GM21360 (cell line): ENCODE data around the gene SLC22A14.
"Not testable (repeated sequence)": the region's sequence is repeated elsewhere in the genome, so short reads cannot be mapped to it uniquely, and the experiment has no call there.

ENCODE experiments used
- ATAC-seq: cut with Tn5 transposase; IDR thresholded peaks from one replicate; pipeline ENCODE4 v1.9.1; 2021; ENCODE audit warnings: mild to moderate bottlenecking, moderate library complexity; ENCODE audit not compliant: unreplicated experiment

Gene SLC22A14, protein sequence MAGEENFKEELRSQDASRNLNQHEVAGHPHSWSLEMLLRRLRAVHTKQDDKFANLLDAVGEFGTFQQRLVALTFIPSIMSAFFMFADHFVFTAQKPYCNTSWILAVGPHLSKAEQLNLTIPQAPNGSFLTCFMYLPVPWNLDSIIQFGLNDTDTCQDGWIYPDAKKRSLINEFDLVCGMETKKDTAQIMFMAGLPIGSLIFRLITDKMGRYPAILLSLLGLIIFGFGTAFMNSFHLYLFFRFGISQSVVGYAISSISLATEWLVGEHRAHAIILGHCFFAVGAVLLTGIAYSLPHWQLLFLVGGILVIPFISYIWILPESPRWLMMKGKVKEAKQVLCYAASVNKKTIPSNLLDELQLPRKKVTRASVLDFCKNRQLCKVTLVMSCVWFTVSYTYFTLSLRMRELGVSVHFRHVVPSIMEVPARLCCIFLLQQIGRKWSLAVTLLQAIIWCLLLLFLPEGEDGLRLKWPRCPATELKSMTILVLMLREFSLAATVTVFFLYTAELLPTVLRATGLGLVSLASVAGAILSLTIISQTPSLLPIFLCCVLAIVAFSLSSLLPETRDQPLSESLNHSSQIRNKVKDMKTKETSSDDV

DNA sequence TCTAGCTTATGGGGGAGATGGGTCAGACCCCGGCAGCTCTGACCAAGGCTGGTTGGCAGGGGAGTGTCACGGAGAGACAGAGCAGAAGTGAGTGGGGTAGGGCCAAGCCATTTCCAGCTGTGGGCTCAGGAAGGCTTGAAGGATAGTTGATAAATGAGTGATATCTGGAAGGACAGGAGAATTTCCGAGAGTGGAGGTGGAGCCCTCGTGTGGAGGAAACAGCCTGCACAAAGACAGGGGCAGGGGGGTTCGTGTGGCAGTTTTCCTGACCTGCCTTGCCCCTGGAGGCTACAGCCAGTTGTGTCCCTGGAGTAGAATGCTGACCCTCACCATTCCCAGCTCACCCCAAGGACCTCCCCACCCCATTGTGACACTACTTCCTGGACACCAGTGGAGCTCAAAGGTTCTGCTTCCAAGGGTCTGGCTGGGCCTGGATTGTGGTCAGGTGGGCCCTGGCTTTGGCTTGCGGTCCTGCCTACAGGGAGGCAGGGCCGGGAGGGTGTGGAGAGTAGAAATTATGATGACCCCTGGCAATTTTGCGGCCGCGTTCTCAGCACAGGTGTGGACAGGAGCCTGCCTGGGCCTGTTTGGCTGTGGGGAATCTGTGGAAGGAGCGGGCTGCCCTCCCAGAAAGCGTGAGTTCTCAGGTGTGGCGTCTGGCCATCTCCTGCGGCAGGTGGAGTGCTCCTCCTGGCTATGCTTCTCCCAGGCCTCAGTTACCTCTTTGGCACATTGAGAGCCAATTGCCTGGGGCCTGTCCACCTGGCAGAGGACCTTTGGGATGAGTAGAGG is at the start of gene SLC22A14:
SLC22A14 (plus strand) TSS at position 400 of the 792 bp plus-strand sequence. CDS start 23,733 bp downstream, outside the sequence.
- ATAC-seq: no peak

DNA sequence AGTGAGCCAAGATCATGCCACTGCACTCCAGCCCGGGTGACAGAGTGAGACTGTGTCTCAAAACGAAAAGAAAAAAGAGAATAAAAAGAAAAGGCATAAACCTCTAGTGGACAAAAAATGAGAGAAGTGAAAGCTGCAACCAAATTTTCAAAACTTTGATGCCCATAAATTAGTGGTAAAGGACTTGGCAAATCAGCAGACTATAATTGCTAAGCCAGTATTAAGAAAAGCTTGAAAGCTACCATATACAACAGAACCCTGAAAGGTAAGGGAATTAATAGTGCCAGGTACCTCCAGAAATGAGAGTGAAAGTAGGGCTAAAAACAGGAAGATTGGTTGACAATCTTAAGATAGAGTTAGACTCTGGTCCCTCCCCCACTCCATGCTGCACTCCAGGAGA is 49.4 kb upstream of the SLC22A14 start:
- no peak for ATAC-seq

DNA sequence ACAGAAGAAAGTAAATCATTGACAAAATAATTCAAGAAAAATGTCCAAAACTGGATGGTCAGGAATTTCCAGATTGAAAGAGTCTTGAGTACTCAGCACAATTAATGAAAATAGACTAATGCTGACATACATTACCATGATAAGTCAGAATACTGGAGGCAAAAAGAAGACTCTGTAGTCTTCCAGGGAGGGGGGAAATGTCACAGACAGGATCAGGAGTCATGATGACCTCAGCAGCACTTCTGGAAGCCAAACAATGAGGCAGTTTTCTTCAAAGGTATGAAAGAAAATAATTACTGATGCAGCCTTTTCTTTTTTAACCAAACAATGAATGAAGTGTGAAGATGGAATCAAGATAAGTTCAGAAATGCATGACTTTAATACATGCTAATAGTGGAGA is 46.6 kb upstream of the SLC22A14 start:
- no peak for ATAC-seq

DNA sequence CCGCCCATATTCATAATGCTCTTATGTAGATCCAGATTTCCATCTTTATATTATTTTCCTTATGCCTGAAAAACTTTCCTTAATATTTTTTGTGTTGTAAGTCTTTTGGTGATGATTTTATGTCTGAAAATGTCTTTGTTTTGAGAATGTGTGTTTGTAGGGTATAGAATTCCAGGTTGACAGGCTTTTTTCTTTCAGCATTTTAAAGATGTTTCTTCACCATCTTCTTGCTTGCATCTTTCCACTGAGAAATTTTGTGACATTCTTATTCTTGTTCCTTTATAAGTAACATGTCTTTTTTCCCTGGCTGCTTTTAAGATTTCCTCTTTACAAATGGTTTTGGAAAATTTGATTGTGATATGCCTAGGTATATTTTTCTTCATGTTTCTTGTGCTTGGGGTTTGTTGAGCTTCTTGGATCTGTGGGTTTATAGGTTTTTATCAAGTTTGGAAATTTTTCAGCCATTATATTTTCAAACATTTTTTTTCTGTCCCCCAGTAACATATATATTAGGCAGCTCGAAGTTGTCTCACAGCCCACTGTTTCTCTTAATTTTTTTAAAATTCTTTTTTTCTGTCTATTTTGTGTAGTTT is 43.6 kb upstream of the SLC22A14 start:
- ATAC-seq: no peak

DNA sequence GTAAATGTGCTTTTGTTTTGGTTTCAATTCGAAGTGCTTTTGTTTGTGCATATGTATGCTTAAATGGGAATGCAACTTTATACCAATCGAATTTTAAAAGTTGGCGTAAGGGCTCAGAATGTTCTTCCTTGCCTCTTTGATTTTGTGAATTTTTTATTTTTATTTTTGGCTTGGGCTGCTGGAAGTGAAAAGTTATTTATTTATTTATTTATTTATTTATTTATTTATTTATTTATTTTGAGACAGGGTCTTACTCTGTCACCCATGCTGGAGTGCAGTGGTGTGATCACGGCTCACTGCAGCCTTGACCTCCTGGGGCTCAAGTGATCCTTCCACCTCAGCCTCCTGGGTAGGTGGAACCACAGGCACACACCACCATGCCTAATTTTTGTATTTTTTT is 39.3 kb upstream of the SLC22A14 start:
- not testable (repeated sequence) for ATAC-seq

DNA sequence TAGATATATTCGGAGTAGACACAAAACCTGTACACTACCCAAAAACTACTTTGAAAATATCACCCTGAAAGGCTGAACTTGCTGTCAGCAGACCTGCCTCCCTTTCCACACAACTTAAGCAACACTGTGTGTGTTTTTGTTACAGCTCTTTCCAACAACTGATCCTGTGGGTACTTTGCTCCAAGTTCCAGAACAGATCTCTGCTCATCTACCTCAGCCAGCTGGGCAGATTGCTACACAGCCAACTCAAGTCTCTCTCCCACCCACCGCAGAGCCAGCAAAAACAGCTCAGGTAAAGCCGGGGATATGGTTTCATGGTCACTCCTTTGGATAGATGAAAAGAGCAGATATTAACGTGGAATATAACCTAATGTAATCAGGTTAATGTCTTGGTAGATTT is 36.2 kb upstream of the SLC22A14 start:
- ATAC-seq: no peak

DNA sequence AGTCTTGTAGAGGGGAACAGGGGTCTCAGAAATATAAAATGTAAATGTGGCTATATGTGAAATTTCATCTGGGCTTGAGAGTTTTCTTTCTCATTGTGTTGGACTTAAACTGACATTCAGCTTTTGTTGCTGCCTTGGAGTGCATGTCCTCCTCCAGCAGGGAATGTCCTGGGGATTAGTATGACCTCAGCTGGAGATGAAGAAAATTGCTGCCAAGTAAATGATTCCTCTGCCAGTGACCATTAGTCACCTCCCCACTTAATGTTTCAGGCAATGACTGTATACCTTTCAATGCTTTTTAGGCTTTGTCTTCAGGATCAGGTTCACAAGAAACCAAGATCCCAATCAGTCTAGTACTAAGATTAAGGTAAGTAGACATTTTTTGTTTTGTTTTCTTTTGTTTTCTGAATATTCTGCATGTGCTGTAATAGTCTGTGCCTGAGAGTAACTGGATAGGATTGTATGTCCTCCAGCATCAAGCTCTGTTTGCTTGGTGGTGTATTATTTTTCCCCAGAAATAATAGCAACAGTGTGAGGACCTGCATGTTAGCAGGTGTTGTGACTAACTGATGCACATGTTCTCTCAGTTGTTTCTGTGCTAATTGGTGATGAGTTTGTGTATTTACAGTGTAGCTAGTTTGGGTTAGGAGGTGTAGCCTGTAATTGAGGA is 34.6 kb upstream of the SLC22A14 start:
- ATAC-seq: no peak

DNA sequence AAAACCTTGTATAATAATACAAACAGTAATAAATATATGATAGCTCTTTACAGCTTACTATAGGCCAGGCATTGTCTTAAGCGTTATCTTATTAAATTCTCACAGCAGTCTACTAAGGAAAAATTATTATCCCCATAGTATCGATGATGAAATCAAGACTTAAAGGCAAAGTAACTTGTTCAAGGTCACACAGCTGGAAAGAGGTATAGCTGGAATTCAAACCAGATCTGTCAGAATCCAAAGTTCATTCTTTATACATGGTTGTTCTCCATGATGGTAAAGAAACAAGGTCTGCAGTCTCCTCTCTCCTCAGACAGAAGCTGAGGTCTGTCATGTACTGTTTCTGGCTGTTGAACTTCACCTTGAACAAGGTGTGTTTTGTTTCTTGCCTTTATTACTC is 31.9 kb upstream of the SLC22A14 start:
- no peak for ATAC-seq

DNA sequence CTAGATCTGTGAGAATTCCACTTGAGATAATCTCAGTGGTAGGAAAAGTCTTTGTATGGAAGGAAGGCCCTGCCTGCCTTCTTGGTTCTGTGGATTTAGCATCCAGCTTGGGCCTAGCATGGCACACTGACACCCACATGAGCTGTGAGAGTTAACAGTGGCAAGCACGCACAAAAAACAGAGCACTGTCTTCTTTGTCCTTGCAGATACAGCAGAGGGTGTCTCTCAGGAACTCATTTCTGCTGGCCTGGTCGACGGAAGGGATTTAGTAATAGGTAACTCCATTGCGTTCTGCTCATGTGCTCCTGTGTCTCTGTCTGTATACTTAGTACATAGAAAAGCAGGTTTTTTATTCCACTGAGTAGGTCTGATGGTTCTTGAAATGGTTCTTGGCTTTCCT is 30.9 kb upstream of the SLC22A14 start:
- no peak for ATAC-seq

DNA sequence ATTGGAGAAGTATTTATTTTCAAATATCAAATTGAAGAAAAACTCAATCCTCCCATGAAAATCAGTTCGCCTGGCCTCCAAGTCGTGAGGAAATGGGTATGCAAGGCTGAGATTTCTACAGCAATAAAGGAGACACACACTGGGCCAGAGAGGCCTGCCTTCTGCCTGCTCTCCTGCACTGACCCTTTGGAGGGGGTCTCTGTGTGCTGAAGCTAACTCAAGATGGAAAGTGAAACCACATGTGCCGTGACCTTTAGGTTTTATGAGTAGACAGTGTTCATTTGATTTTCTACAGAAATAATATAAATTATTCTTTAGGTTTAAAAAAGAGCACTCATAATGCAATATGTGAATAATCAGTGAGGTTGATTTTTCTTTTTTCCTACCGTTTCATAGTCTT is 28.4 kb upstream of the SLC22A14 start:
- no peak for ATAC-seq

DNA sequence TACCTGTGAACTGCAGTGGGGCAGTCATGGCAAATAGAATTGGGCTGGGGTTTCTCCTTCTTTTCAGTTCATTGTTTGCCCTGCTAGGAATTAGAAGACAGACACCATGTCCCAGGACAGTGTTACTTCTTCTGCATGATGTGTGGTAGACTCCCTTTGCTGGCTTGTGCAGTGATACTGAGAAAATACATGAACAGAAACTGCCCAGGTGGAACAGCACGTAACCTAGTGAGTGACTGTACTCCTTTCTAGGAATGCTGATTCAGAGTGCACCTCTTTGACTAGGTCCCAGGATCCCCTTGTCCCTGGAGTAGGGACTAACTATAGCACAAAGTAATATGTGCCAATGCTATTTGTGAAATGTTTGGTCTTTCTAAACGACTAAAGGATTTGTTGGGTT is 27.2 kb upstream of the SLC22A14 start:
- ATAC-seq: no peak

DNA sequence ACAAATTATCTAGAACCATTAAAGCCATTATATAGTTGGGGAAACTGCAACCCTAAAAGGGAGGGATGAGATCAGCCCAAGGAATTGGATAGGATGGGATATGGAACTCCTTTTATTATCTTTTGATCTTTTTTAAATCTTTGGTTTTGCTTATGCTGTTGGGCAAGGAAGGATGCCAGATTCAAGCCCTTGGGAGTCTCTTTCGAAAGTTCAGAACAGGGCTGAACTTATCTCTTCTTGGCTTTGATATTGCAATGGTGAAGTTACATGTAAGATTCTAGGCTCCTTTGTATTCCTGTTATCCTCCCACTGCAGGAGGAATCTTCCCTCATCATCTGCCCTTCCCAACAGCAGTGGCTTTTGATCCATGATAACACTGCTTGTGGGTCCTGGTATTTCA is 26.5 kb upstream of the SLC22A14 start:
- ATAC-seq: no peak

DNA sequence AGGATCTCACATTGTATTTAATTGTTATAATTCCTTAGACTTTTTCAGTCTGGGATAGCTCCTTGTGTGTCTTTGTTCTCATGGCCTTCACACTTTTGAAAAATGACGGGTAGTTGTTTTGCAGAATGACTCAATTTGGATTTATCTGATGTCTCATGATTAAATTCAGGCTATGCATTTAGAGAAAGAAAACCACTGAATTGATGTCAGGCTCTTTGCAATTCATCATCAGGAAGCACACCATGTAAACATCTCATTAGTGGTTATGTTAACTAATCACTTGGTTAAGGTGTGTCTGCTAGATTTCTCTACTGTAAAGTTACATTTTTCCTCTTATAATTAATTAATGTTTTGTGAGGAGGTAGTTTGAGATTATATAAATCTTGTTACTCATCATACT is 24.5 kb upstream of the SLC22A14 start:
- ATAC-seq: no peak

DNA sequence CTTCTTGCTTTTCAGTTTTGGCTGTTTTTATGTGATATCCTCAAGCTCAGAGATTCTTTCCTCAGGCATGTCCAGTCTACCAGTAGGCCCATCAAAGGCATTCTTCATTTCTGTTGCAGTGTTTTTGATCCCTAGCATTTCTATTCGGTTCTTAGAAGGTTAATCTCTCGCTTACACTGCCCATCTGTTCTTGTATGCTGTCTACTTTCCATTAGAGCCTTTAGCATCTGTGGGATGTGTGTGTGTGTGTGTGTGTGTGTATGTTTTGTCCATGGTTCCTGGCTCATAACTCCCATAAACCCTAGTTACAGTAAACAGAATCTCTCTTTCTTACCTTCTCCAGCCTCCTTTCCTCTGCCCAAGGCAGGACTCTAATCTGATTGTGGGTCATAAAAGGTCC is 21.6 kb upstream of the SLC22A14 start:
- ATAC-seq: no peak

DNA sequence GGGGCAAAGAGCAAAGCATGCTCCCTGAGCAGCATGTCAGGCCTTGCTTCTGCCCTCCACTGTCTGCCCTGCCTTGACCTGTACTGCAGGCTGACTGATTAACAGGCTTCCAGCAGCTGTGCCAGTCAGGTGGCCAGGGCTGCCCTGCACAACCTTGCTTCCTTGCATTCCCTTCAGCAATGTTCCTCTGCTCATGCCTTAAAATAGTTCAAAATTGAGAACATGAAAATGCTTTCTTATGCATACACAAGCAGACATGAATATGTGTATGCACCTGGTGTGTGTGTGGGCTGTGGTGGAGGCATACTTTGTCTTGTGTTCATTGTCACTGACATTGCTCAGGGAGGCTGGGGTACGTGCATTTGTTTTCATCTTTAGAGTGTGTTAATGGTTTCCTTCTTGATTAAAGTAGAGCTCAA is 17.7 kb upstream of the SLC22A14 start:
- ATAC-seq: no peak

DNA sequence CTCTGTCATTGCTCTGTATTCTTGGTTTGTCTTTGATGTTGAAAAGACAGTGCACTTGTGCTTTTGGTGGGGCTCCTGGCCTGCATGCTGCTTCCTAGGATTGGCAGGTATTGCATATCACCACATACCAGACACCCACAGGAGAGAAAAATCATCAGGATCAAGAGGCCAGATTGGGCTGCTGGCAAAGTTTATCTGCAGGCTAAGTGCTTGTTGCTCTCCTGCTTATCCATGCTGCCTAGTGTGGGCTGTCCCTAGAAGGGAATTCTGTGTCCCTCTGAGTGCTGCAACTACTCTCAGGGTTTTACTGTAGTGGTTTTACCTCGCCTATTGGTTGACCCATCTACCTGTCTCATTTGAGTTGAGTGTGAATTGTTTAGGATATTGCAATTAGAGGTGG is 17.3 kb upstream of the SLC22A14 start:
- no peak for ATAC-seq

DNA sequence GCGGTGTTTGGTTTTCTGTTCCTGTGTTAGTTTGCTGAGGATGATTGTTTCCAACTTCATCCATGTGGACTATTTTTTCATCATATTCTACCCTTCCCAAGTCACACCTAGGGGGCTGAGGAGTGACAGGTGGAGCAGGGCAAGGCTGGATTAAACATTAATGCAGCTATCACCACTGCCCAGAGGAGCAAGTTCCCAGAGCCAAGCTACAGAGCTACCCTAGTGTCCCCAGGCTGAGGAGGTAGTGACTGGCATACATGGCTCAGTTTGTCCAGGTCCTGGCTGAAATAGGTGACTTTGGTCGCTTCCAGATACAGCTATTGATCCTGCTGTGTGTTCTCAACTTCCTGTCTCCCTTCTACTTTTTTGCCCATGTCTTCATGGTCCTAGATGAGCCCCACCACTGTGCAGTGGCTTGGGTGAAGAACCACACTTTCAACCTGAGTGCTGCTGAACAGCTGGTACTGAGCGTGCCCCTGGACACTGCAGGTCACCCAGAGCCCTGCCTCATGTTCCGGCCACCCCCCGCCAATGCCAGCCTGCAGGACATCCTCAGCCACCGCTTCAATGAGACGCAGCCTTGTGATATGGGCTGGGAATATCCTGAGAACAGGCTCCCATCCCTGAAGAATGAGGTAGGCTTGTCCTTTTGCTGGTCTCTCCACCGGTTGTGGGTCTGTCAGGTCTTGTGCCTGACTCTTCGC is 16.3 kb upstream of the SLC22A14 start, which contains the start of gene SLC22A13:
SLC22A13 (plus strand) TSS at position 209 of the 704 bp plus-strand sequence; CDS start at position 258, 49 bp downstream.
- no peak for ATAC-seq

DNA sequence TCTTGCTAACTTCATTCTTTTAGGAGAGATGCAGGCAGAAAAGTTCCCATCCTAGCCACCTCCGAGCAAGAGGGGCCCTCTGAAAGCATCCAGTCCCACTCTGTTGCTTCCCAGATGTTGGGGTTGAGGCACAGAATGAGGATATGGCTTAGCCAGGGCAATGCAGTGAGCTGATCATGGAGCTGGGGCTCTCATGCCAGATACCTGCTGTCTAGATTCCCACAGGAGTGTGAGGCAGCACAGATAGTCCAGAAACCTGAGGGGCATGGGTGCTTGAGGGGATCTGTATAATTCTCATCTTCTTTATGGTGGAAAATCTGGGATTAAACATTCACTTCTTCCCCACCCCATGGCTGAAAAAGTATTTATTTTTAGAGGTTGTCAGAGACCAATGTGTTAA is 15.3 kb upstream of the SLC22A14 start:
- ATAC-seq: no peak

DNA sequence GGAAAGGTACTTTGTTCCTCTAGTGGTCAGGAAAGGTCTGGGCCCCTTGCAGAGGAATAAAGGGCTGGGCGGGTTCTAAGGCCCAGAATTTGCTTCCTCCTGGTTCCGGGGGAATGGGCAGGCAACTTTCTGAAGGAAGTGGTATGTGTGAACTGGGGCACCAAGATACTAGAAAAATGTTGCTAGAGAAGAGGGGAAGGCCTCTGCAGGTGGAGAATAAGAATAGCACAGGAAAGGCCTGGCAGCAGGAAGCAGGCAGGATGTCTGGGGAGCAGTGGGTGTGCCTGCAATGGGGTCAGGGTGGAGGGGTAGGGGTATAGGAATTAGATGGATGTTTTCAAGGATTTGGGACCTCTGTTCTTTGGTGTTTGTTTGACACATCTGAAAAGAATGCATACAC is 14.4 kb upstream of the SLC22A14 start:
- ATAC-seq: no peak

DNA sequence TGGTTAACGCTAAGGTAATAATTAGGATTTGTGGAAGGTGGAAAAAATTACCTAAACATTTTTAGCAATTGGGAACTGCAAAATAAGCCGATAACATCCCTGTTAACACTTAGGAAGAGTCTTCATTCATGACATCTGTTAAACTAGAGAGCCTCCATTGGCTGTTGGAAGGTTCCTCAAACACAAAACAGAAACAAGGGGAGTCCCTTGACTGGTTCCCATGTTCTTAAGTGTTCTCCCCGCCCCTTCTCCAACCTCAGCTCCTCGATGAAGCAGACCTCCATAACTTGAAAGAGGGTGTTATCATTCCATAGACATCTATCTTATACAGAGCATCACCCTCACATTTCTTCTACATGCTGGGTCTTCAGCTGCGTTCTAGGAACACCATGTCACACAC is 14.0 kb upstream of the SLC22A14 start:
- ATAC-seq: no peak
